Stimulated activated CD4-positive, alpha-beta T cell treated with anti-CD3 and anti-CD28 coated beads, Interleukin-4, amount 100 ng/mL, for 48 hours (primary cell): ENCODE measurements around the gene CAMK2A.

ENCODE experiments used
- DNase-seq, 2 donors: peaks; one replicate each; pipeline ENCODE4 v3.0.0-alpha.2; 2020; ENCODE audit warnings: low read depth in 2 of 2

CAMK2A gene

GRCh38 chr5:150299571-150300327 lies 10.2 kb upstream of the CAMK2A start:
- DNase-seq, result no peak

DNA sequence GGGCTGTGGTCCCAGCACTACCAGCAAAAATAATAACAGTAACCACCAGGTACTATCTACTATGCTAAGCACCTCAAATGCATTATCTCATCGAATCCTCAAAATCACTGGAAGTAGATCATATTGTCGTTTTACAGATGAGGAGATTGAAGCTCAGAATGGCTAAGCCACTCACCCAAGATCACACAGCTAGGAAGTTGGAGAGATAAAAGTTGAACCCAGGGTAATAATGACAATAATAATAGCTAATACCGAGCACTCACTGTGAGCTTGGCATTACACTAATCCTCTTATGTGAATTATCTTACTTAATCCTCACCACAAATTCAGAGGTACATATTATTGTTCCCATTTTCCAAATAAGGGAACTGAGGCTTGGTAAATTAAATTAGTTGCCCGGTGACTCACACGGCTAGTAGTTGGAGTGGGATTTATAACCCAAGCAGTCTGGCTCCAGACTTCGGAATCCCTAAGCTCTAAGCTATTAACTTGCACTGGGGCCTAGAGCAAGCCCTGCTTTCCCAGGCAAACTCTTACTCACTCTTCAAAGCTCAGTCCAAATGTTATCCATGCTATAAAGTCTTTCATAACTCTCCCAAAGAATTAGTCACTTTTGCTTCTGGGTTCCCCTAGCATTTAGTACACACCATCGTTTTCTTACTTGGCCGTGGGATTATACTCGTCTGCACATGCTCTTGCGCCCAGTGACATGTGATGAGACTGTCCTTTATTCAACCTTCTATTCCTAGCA lies 9.3 kb upstream of the CAMK2A start:
- DNase-seq, result no peak

GRCh38 chr5:150297934-150298595 lies 8.5 kb upstream of the CAMK2A start:
- DNase-seq, result no peak

GRCh38 chr5:150297236-150297890 lies 7.8 kb upstream of the CAMK2A start:
- no peak for DNase-seq

DNA sequence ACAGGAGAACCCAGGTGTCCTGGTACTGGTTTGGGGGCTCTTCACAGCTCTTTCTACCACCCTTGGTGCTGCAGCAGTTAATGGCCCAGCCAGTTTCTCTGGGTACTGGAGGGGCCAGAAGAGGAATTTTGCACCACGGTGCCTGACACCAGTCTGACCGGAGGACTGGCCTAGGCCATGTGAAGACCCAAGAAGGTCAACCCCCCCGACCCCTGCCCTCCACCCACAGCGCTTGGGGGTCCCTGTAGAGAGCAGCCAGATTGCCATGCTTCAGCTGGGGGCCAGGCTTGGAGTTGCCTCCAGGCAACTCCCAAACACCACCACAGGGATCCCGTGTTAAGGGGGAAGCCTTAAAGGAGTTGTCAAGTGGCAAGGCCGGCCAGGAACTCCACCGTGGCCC lies 6.9 kb upstream of the CAMK2A start:
- DNase-seq, result no peak

GRCh38 chr5:150295741-150296486 lies 6.3 kb upstream of the CAMK2A start:
- no peak for DNase-seq

DNA sequence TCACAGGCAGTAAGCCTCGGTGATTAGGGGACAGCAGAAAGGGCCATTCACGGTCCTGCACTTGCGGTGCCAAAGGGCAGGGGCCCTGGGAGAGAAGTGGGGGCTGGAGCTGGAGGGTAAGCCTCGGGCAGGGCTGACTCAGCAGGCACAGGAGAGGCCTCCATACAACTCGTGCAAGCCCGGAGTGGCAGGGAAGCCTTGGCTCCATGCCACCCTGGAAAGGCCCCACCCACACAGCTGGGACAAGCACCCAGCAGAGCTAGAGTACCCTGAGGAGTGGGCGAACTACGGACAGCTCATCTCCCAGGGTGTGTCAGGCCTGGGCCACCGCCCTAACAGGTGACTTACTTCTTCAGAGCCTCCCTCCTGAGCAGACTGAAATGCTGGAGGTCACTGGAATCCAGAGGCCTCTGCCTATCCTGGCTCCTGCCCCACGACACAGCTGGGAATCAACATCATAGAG lies 5.6 kb upstream of the CAMK2A start:
- DNase-seq, result no peak

- no peak for DNase-seq
These were observed 5.0 kb upstream of the CAMK2A start for GRCh38 chr5:150294551-150295071.

GRCh38 chr5:150293091-150293941 lies 3.7 kb upstream of the CAMK2A start:
- DNase-seq, result no peak

GRCh38 chr5:150291388-150292385 lies 2.1 kb upstream of the CAMK2A start:
- DNase-seq, result no peak

DNA sequence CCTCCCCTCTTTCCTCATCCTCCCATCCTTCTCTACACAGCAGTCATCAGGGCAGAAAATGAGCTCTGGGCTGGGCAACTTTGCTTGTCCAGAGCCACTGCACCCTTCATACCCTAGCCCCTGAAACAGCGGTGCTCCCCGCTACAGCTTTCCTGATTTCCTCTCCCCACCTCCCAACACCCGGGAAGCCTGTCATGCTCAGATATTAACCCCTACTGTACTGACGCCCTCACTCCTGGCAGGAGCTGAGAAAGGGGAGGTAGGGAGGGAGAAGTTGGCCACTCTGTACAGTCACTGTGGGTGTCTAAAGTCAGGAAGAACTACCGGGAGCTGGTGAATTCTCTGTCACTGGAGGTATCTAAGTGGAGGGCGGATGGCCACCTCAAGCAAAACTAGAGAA lies 782 bp downstream of the CAMK2A start:
- DNase-seq, result no peak

- DNase-seq, result no peak
These were observed 1.2 kb downstream of the CAMK2A start for GRCh38 chr5:150288361-150288760.

GRCh38 chr5:150286820-150287219 lies 2.8 kb downstream of the CAMK2A start:
- no peak for DNase-seq

DNA sequence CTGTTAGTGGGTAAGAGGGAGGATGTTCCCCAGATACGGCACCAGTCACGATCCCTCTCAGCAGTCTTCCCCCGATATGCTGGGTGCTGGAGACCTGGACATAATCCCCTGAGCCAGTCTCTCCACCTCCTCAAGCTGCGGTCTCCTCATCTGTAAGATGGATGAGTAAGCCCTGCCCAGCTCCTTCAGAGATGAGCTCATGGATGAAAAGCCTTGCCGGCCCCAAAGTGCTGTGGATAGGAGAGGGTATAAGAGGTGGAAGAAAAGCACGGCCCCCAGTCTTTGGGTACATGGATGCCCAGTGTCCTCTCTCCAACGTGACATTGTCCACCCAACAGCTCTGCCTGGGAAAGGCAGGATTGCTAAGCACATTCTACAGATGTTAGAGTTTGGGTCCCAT lies 4.5 kb downstream of the CAMK2A start:
- no peak for DNase-seq

DNA sequence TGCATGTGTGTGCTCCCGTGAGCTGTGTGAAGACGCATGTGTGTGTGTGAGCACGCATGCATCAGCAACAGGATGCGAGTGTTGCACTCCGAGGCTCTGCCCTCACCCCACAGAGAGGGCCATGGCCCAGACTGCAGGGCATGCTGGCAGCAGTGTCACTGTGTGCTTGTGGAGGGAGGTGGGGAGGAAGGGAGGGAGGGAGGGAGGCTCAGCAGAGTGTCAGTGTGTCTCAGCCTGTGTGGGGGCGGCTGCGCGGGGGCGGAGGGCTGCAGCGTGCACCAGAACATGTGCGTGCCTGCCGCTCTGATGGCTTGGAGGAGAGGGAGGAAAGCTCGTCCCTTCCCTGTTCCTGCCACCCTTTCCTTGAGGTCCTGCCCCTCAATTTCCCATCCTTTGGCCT lies 5.3 kb downstream of the CAMK2A start:
- DNase-seq, result no peak

GRCh38 chr5:150283904-150284303 lies 5.7 kb downstream of the CAMK2A start:
- no peak for DNase-seq

DNA sequence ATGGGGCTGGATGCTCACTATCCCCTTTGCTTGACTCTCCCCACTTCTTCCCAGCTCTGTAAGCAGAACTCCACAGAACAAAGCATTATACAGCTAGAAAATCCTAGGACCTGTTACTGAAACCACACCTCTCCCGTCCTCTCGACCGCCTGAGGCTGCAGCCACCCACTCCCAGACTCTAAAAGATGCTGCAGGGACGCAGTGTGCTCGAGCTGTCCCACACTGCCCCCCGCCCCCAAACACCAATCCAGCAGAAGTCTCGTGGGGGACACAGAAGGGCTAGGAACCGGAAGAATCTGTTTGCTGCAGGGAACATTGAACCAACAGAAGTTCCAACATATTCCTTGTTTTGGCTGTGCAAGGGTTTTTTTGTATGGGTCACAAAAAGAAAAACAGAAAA lies 7.6 kb downstream of the CAMK2A start:
- no peak for DNase-seq

GRCh38 chr5:150279330-150280020 lies 10.1 kb downstream of the CAMK2A start:
- DNase-seq, result no peak
